Fibroblast of pulmonary artery (primary cell): Measurements from ENCODE around the gene ATCAY.

Experiments used
- DNase-seq: peaks from one replicate; pipeline ENCODE4 v3.0.0-alpha.2; 2010; ENCODE audit warnings: low read depth
- H3K4me3 ChIP-seq: replicated peaks from 2 replicates; pipeline ENCODE4 v1.5.1; 2011; ENCODE audit warnings: low read depth, mild to moderate bottlenecking, control low read depth, low read length, moderate library complexity
- CTCF ChIP-seq: IDR thresholded peaks from 2 replicates; pipeline ENCODE4 v1.5.1; 2011; ENCODE audit warnings: mild to moderate bottlenecking, control low read depth, low read length, inconsistent platforms; ENCODE audit errors: missing control alignments

The ATCAY gene

GRCh38 chr19:3914199-3914598, 33.7 kb downstream of the ATCAY start:
- DNase-seq = no peak
- no peak for TF ChIP-seq CTCF

DNA sequence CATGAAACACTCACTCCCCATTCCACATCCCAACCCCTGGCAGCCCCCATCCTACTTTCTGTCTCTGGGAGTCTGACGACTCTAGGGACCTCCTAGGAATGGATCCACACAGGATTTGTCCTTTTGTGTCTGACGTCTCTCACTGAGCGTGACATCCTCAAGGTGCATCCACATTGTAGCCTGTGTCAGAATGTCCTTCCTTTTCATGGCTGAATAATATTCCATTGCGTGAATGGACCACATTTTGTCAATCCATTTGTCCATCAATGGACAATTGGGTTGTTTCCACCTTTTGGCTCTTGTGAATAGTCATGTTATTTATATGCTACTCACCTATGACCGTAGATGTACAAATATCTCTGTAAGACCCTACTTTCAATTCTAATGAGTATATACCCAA, 35.5 kb downstream of the ATCAY start:
- TF ChIP-seq CTCF = no peak
- no peak for DNase-seq
- H3K4me3 ChIP-seq = no peak overlapping the region

More at GRCh38 chr19:3914199-3914598, 33.7 kb downstream of the ATCAY start:
- H3K4me3 ChIP-seq = no peak overlapping the region

- H3K4me3 ChIP-seq = no peak overlapping the region
- TF ChIP-seq CTCF = no peak
- DNase-seq = no peak
Measured at GRCh38 chr19:3919793-3920192, 39.3 kb downstream of the ATCAY start.

GRCh38 chr19:3923096-3923758, 42.7 kb downstream of the ATCAY start:
- TF ChIP-seq CTCF = no peak
- no peak for DNase-seq
- no peak overlapping the region for H3K4me3 ChIP-seq

- no peak for DNase-seq
- no peak for TF ChIP-seq CTCF
- no peak overlapping the region for H3K4me3 ChIP-seq
Measured at GRCh38 chr19:3923912-3924311, 43.4 kb downstream of the ATCAY start.

GRCh38 chr19:3931041-3931440, 50.6 kb downstream of the ATCAY start:
- TF ChIP-seq CTCF = no peak
- no peak for DNase-seq
- H3K4me3 ChIP-seq = no peak overlapping the region
